GM18951 (cell line): ENCODE results near the gene PAGR1.
"Not testable (repeated sequence)": the region's sequence is repeated elsewhere in the genome, so short reads cannot be mapped to it uniquely, and the experiment has no call there.

ENCODE experiments used
- POLR2A ChIP-seq: IDR thresholded peaks from 4 replicates; pipeline ENCODE4 v1.6.1; 2011; ENCODE audit warnings: mild to moderate bottlenecking; ENCODE audit not compliant: insufficient read length, insufficient read depth; ENCODE audit errors: extremely low read depth
- in situ Hi-C: fragments of 300-500 bp; cut with MboI; formaldehyde crosslinking; loops from one replicate; pipeline ENCODE4 v1.12.0; 2022; ENCODE audit warnings: low sequenced_read_pairs, mixed read lengths, inconsistent platforms; ENCODE audit not compliant: unreplicated experiment

PAGR1 gene

GRCh38 chr16:29815793-29816693 lies at the start of gene PAGR1:
Gene PAGR1 (plus strand): TSS chr16:29816152. CDS start chr16:29816526, 374 bp downstream.
- peak; percentile 86 for TF ChIP-seq POLR2A
- in situ Hi-C loops, result no loop called here

- in situ Hi-C loops, result no loop called here
- no peak for TF ChIP-seq POLR2A
Measured at GRCh38 chr16:29766571-29766970, 49.4 kb upstream of the PAGR1 start.

GRCh38 chr16:29767062-29767461 lies 48.9 kb upstream of the PAGR1 start:
- no peak for TF ChIP-seq POLR2A
- in situ Hi-C loops, result no loop called here

- in situ Hi-C loops, result no loop called here
Measured at GRCh38 chr16:29769507-29769906, 46.4 kb upstream of the PAGR1 start.

GRCh38 chr16:29770250-29770929 lies 45.6 kb upstream of the PAGR1 start:
- no peak for TF ChIP-seq POLR2A
- in situ Hi-C loops, result no loop called here

More at GRCh38 chr16:29769507-29769906, 46.4 kb upstream of the PAGR1 start:
- no peak for TF ChIP-seq POLR2A

GRCh38 chr16:29772330-29772729 lies 43.6 kb upstream of the PAGR1 start:
- in situ Hi-C loops, result not testable (repeated sequence)

- in situ Hi-C loops, result no loop called here
- no peak for TF ChIP-seq POLR2A
Measured at GRCh38 chr16:29774730-29775129, 41.2 kb upstream of the PAGR1 start.

GRCh38 chr16:29775742-29776408 lies 40.1 kb upstream of the PAGR1 start:
- no peak for TF ChIP-seq POLR2A
- in situ Hi-C loops, result no loop called here

- in situ Hi-C loops, result no loop called here
- no peak for TF ChIP-seq POLR2A
Measured at GRCh38 chr16:29777576-29778350, 38.2 kb upstream of the PAGR1 start, which contains the start of gene ZG16. Gene ZG16 (plus strand): TSS chr16:29778256. CDS start chr16:29779267, 1,011 bp downstream.

GRCh38 chr16:29779474-29779873 lies 36.5 kb upstream of the PAGR1 start:
- TF ChIP-seq POLR2A, result no peak
- in situ Hi-C loops, result no loop called here

GRCh38 chr16:29783094-29783953 lies 32.6 kb upstream of the PAGR1 start:
- in situ Hi-C loops, result loop anchor here (10.0 kb wide), 1 partner anchor 59 kb away; no protein-coding TSS in a partner anchor

GRCh38 chr16:29784157-29784556 lies 31.8 kb upstream of the PAGR1 start:
- no peak for TF ChIP-seq POLR2A
- in situ Hi-C loops, result loop anchor here (10.0 kb wide), 1 partner anchor 59 kb away; no protein-coding TSS in a partner anchor
